NK-92 treated with Interleukin-12 subunit alpha and Interleukin-12 subunit beta, amount 100 ng/mL, for 24 hours (cell line): ENCODE results near the gene NDUFS7.
"Not testable (repeated sequence)": the region's sequence is repeated elsewhere in the genome, so short reads cannot be mapped to it uniquely, and the experiment has no call there.

Experiments used
- DNase-seq: peaks from one replicate; lab custom pipeline; 2025; lab: John Stamatoyannopoulos, UW

NDUFS7 gene

GRCh38 chr19:1418951-1419738, 35.4 kb downstream of the NDUFS7 start:
- DNase-seq = no peak

- not testable (repeated sequence) for DNase-seq
Observed at GRCh38 chr19:1420085-1420484, 36.4 kb downstream of the NDUFS7 start.

GRCh38 chr19:1420590-1420989, 36.9 kb downstream of the NDUFS7 start:
- no peak for DNase-seq

GRCh38 chr19:1421218-1421957, 37.7 kb downstream of the NDUFS7 start:
- DNase-seq = no peak

- no peak for DNase-seq
Observed at GRCh38 chr19:1421958-1422305, 38.2 kb downstream of the NDUFS7 start.

- DNase-seq = no peak
Observed at GRCh38 chr19:1422360-1422759, 38.7 kb downstream of the NDUFS7 start.

GRCh38 chr19:1422943-1423342, 39.2 kb downstream of the NDUFS7 start:
- no peak for DNase-seq

GRCh38 chr19:1423436-1424191, 39.9 kb downstream of the NDUFS7 start:
- no peak for DNase-seq

- no peak for DNase-seq
Observed at GRCh38 chr19:1424192-1424955, 40.7 kb downstream of the NDUFS7 start.

GRCh38 chr19:1425102-1425837, 41.6 kb downstream of the NDUFS7 start:
- no peak for DNase-seq

- no peak for DNase-seq
Observed at GRCh38 chr19:1425902-1426301, 42.2 kb downstream of the NDUFS7 start.

- no peak for DNase-seq
Observed at GRCh38 chr19:1426736-1427135, 43.0 kb downstream of the NDUFS7 start.

- DNase-seq = no peak
Observed at GRCh38 chr19:1427221-1427920, 43.7 kb downstream of the NDUFS7 start.

GRCh38 chr19:1428738-1429391, 45.2 kb downstream of the NDUFS7 start:
- no peak for DNase-seq

GRCh38 chr19:1429750-1430149, 46.0 kb downstream of the NDUFS7 start:
- DNase-seq = no peak

GRCh38 chr19:1430246-1430645, 46.5 kb downstream of the NDUFS7 start:
- DNase-seq = no peak

GRCh38 chr19:1431759-1432506, 48.2 kb downstream of the NDUFS7 start:
- DNase-seq = no peak

- no peak for DNase-seq
Observed at GRCh38 chr19:1432507-1432887, 48.8 kb downstream of the NDUFS7 start.
